Fibroblast of mammary gland (primary cell): ENCODE results near the gene GATA6.
"Not testable (repeated sequence)": the region's sequence is repeated elsewhere in the genome, so short reads cannot be mapped to it uniquely, and the experiment has no call there.

Source experiments
- DNase-seq: peaks from one replicate; pipeline ENCODE4 v3.0.0-alpha.2; 2010; ENCODE audit warnings: low read depth
- H3K4me3 ChIP-seq: 2 replicates; pipeline ENCODE4 v1.5.1; 2011; ENCODE audit warnings: low read depth, mild to moderate bottlenecking, low read length, moderate library complexity; ENCODE audit not compliant: control insufficient read depth
- TF ChIP-seq, protein P1 (sequence below): conservative IDR thresholded peaks from 2 replicates; pipeline ENCODE4 v1.5.1; 2011; ENCODE audit warnings: low read depth, low read length, inconsistent platforms; ENCODE audit not compliant: control insufficient read depth, insufficient read depth

GATA6 gene

GRCh38 chr18:22213333-22213973 lies 44.1 kb downstream of the GATA6 start:
- TF ChIP-seq, protein P1, sequence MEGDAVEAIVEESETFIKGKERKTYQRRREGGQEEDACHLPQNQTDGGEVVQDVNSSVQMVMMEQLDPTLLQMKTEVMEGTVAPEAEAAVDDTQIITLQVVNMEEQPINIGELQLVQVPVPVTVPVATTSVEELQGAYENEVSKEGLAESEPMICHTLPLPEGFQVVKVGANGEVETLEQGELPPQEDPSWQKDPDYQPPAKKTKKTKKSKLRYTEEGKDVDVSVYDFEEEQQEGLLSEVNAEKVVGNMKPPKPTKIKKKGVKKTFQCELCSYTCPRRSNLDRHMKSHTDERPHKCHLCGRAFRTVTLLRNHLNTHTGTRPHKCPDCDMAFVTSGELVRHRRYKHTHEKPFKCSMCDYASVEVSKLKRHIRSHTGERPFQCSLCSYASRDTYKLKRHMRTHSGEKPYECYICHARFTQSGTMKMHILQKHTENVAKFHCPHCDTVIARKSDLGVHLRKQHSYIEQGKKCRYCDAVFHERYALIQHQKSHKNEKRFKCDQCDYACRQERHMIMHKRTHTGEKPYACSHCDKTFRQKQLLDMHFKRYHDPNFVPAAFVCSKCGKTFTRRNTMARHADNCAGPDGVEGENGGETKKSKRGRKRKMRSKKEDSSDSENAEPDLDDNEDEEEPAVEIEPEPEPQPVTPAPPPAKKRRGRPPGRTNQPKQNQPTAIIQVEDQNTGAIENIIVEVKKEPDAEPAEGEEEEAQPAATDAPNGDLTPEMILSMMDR: no peak
- no peak overlapping the region for H3K4me3 ChIP-seq
- DNase-seq: no peak

- no peak overlapping the region for H3K4me3 ChIP-seq
- TF ChIP-seq, protein P1: no peak
- peak; percentile 79 for DNase-seq
Measured at GRCh38 chr18:22214731-22215528, 45.5 kb downstream of the GATA6 start.

- TF ChIP-seq, protein P1: no peak
- no peak for DNase-seq
Measured at GRCh38 chr18:22218835-22219234, 49.4 kb downstream of the GATA6 start.

GRCh38 chr18:22219568-22220355 lies 50.4 kb downstream of the GATA6 start:
- no peak for DNase-seq
- TF ChIP-seq, protein P1: no peak
- H3K4me3 ChIP-seq: no peak overlapping the region

More at GRCh38 chr18:22218835-22219234, 49.4 kb downstream of the GATA6 start:
- no peak overlapping the region for H3K4me3 ChIP-seq

DNA sequence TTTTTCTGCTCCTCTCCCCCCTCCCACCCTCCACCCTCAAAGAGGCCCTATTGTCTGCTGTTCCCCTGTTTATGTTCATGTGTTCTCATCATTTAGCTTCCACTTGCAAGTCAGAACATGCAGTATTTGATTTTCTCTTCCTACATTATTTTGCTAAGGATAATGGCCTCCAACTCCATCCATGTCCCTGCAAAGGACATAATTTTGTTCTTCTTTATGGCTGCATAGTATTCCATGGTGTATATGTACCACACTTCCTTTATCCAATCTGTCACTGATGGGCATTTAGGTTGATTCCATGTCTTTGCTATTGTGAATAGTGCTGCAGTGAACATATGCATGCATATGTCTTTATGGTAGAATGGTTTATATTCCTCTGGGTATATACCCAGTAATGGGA lies 51.2 kb downstream of the GATA6 start:
- not testable (repeated sequence) for H3K4me3 ChIP-seq, DNase-seq

DNA sequence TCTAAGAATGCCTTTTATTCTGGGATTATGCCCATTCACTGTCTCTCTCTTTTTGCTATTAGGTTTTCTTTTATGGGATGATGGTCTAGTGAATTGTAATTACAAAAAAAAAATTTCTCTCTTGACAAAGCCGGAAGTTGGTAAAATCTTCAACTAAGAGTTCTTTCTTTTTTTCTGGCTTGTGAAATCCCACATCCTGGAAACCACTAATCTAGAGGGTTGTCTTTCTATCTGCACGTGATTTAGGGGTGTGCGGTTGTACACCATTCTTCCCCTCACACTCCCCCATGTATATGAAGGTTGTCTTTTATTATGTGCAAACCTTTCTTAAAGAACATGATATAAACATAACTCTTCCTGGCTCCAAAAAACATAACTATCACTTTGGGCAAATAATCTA lies 52.0 kb downstream of the GATA6 start:
- DNase-seq: no peak
- TF ChIP-seq, protein P1: no peak
- H3K4me3 ChIP-seq: no peak overlapping the region
